ENCODE data around the gene OR9G1.

- TF ChIP-seq, protein P1, sequence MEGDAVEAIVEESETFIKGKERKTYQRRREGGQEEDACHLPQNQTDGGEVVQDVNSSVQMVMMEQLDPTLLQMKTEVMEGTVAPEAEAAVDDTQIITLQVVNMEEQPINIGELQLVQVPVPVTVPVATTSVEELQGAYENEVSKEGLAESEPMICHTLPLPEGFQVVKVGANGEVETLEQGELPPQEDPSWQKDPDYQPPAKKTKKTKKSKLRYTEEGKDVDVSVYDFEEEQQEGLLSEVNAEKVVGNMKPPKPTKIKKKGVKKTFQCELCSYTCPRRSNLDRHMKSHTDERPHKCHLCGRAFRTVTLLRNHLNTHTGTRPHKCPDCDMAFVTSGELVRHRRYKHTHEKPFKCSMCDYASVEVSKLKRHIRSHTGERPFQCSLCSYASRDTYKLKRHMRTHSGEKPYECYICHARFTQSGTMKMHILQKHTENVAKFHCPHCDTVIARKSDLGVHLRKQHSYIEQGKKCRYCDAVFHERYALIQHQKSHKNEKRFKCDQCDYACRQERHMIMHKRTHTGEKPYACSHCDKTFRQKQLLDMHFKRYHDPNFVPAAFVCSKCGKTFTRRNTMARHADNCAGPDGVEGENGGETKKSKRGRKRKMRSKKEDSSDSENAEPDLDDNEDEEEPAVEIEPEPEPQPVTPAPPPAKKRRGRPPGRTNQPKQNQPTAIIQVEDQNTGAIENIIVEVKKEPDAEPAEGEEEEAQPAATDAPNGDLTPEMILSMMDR (IDR thresholded peaks at IDR 0.05) = no peak
- TF ChIP-seq POLR2A (IDR thresholded peaks at IDR 0.05; ENCODE audit: low read depth) (no peak), POLR2AphosphoS5 (IDR thresholded peaks at IDR 0.05) (no peak)
Measured at GRCh38 chr11:56693428-56693827, 5.5 kb upstream of the OR9G1 start.
